NCI-H2171 treated with DMSO at 0.1 percent for 48 hours (cell line): Measurements from ENCODE around the gene RAX2.
"Not testable (repeated sequence)": the region's sequence is repeated elsewhere in the genome, so short reads cannot be mapped to it uniquely, and the experiment has no call there.

Experiments used
- DNase-seq: peaks from one replicate; lab custom pipeline; 2025; lab: John Stamatoyannopoulos, UW

RAX2 gene

GRCh38 chr19:3760871-3761361 lies 11.1 kb downstream of the RAX2 start:
- DNase-seq, result no peak

- DNase-seq, result no peak
Observed at GRCh38 chr19:3759482-3760254, 12.4 kb downstream of the RAX2 start.

- not testable (repeated sequence) for DNase-seq
Observed at GRCh38 chr19:3758297-3758696, 13.7 kb downstream of the RAX2 start.

GRCh38 chr19:3757705-3758104 lies 14.3 kb downstream of the RAX2 start:
- not testable (repeated sequence) for DNase-seq

GRCh38 chr19:3753631-3754410 lies 18.2 kb downstream of the RAX2 start:
- no peak for DNase-seq

- DNase-seq, result no peak
Observed at GRCh38 chr19:3752492-3752891, 19.5 kb downstream of the RAX2 start.

- no peak for DNase-seq
Observed at GRCh38 chr19:3751236-3751635, 20.8 kb downstream of the RAX2 start.

- no peak for DNase-seq
Observed at GRCh38 chr19:3750211-3750610, 21.8 kb downstream of the RAX2 start.

GRCh38 chr19:3748965-3749364 lies 23.1 kb downstream of the RAX2 start:
- DNase-seq, result no peak

- DNase-seq, result no peak
Observed at GRCh38 chr19:3746371-3747056, 25.5 kb downstream of the RAX2 start.

GRCh38 chr19:3745363-3746045 lies 26.5 kb downstream of the RAX2 start:
- no peak for DNase-seq

GRCh38 chr19:3743486-3743885 lies 28.5 kb downstream of the RAX2 start:
- no peak for DNase-seq

- no peak for DNase-seq
Observed at GRCh38 chr19:3740431-3740830, 31.6 kb downstream of the RAX2 start.

GRCh38 chr19:3738477-3739220 lies 33.4 kb downstream of the RAX2 start:
- no peak for DNase-seq

GRCh38 chr19:3737487-3738205 lies 34.4 kb downstream of the RAX2 start:
- no peak for DNase-seq

GRCh38 chr19:3736106-3736724 lies 35.8 kb downstream of the RAX2 start:
- no peak for DNase-seq

- DNase-seq, result no peak
Observed at GRCh38 chr19:3734310-3734600, 37.8 kb downstream of the RAX2 start.

GRCh38 chr19:3733549-3734309 lies 38.3 kb downstream of the RAX2 start:
- DNase-seq, result no peak

- no peak for DNase-seq
Observed at GRCh38 chr19:3732108-3732507, 39.9 kb downstream of the RAX2 start.
